Coronary artery (tissue), 2 donors: Measurements from ENCODE around the gene REV3L.

ENCODE experiments used
- DNase-seq: peaks from one replicate; pipeline ENCODE4 v3.0.0-alpha.2; 2017; ENCODE audit warnings: low spot score
- H3K27ac ChIP-seq, 2 donors: fragments of 200-600 bp; sonication (generic); one replicate each; pipeline ENCODE4 v1.5.1; 2016 to 2019
- H3K4me3 ChIP-seq: fragments of 200-600 bp; sonication (generic); 2 replicates; pipeline ENCODE4 v1.5.1; 2016; ENCODE audit warnings: mild to moderate bottlenecking, moderate library complexity
- TF ChIP-seq, protein P1 (sequence below): fragments of 200-600 bp; sonication (generic); IDR thresholded peaks from one replicate; pipeline ENCODE4 v1.5.1; 2019; ENCODE audit warnings: antibody characterized with exemption

Gene REV3L

DNA sequence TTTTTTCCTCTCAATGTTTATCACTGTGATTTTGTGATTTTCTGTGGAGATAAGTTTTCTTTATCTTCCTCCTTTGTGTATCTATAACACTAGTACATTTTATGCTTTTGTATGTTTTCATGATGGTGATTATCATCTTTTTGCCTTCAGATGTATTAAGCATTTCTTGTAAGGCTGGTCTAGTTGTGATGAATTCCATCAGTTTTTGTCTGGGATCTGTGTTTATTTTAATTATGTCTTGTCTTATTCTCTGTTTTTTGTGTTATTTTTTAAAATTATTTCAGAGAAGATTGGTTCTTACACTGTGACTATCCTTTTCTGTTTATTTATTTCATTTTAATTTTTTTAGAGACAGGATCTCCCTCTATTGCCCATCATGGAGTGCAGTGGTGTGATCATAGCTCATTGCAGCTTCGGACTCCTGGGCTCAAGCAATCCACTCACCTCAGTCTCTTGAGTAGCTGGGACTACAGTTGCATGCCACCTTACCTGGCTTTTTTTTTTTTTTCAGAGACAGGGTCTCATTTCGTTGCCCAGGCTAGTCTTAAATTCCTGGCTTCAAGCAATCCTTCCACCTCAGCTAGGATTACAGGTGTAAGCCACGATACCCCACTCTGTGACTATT lies 208.3 kb downstream of the REV3L start:
- Histone ChIP-seq H3K27ac (no peak overlapping the region), H3K4me3 (no peak overlapping the region)
- TF ChIP-seq, protein P1, sequence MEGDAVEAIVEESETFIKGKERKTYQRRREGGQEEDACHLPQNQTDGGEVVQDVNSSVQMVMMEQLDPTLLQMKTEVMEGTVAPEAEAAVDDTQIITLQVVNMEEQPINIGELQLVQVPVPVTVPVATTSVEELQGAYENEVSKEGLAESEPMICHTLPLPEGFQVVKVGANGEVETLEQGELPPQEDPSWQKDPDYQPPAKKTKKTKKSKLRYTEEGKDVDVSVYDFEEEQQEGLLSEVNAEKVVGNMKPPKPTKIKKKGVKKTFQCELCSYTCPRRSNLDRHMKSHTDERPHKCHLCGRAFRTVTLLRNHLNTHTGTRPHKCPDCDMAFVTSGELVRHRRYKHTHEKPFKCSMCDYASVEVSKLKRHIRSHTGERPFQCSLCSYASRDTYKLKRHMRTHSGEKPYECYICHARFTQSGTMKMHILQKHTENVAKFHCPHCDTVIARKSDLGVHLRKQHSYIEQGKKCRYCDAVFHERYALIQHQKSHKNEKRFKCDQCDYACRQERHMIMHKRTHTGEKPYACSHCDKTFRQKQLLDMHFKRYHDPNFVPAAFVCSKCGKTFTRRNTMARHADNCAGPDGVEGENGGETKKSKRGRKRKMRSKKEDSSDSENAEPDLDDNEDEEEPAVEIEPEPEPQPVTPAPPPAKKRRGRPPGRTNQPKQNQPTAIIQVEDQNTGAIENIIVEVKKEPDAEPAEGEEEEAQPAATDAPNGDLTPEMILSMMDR, result no peak
- no peak for DNase-seq

DNA sequence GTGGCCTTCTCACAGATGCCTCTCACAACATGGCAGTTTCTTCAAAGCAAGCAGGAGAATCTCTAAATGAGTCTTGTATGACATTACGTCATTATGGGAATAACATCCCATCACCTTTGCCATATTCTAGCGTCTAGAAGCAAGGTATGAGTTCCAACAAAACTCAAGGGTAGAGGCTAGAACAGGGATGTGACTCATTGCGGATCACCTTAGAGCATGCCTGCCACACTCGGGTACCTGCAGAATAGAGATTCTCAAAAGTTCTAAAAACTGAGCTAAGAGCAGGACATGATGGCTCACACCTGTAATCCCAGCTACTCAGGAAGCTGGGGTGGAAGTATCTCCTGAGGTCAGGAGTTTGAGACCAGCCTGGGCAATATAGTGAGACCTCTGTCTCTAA lies 212.9 kb downstream of the REV3L start:
- no peak overlapping the region for H3K4me3 ChIP-seq
- DNase-seq, result no peak
- TF ChIP-seq, protein P1, result no peak
- H3K27ac ChIP-seq, result no peak overlapping the region

DNA sequence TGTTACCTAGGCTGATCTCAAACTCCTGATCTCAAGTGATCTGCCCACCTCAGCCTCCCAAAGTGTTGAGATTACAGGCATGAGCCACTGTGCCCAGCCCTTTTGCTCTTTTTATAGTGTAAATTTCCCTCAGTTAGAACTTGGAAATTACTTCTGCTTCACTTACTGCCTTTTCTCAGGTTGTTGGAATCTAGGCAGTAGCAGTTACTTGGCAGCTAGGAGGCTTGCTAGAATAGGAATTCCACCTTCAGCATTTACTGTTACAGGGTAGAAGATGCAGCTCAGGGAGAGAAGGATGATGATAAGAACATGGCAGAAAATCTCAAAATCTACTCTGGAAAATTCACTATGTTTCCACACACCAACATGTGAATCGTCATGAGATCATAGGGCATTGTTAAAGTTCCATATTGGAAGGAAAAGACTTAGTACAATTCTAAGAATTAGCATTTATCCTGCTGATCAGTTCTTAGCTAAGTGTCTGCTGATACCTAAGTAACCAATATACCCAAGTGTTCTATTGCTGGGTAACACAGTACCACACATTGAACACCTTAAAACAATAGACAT lies 213.5 kb downstream of the REV3L start:
- no peak overlapping the region for H3K27ac ChIP-seq
- no peak for DNase-seq
- TF ChIP-seq, protein P1, result no peak
- no peak overlapping the region for H3K4me3 ChIP-seq

DNA sequence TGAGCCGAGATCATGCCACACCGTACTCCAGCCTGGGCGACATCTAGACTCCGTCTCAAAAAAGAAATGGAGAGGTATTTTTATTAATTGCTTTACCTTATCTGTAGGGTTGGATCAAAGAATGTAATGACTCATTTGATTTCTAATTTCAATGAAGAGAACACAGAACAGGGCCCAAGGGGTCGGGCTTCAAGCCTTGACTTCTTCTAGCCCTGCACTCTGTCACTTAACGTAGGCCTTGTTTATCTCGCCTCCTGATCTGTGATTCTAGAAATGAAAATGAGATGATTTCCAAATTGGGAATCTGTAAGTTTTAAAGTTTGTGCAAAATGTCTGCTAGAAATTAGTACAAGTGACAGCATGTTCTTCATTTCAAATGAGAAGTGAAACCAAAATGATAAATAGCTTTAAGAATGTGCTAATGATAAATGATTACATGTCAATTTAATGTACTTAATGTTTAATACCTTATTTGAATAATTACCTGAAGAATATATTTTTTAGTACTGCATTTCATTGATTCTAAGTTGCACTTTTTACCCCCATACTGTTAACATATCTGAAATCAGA lies 215.2 kb downstream of the REV3L start:
- TF ChIP-seq, protein P1, result no peak
- H3K4me3 ChIP-seq, result no peak overlapping the region
- DNase-seq, result no peak
- no peak overlapping the region for H3K27ac ChIP-seq

DNA sequence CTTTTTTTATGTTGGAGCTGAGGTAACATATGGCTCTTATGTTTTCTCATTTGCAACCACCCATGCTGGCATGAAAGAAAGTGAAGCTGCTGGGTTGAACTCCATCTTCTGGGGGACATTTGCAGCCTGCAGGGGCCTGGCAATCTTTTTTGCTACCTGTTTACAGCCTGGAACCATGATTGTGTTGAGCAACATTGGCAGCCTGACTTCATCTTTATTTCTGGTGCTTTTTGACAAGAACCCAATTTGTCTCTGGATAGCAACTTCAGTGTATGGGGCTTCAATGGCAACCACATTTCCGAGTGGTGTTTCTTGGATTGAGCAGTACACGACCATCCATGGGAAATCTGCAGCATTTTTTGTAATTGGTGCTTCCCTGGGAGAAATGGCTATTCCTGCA lies 216.7 kb downstream of the REV3L start:
- TF ChIP-seq, protein P1, result no peak
- no peak overlapping the region for H3K27ac ChIP-seq
- DNase-seq, result no peak
- H3K4me3 ChIP-seq, result no peak overlapping the region

DNA sequence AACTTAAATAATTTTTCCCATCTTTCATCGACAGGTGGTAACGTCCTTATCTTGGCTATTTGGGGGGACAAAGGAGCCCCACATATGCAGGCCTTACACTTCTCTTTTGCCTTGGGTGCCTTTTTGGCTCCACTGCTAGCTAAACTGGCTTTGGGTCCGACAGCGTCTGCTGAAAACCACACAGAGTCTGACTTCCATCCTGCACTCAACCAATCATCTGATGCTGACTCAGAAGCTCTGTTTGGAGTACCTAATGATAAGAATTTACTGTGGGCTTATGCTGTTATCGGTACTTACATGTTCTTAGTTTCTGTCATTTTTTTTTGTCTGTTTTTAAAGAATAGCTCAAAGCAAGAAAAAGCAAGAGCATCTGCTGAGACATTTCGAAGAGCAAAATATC lies 217.2 kb downstream of the REV3L start:
- H3K4me3 ChIP-seq, result no peak overlapping the region
- H3K27ac ChIP-seq, result no peak overlapping the region
- TF ChIP-seq, protein P1, result no peak
- no peak for DNase-seq

DNA sequence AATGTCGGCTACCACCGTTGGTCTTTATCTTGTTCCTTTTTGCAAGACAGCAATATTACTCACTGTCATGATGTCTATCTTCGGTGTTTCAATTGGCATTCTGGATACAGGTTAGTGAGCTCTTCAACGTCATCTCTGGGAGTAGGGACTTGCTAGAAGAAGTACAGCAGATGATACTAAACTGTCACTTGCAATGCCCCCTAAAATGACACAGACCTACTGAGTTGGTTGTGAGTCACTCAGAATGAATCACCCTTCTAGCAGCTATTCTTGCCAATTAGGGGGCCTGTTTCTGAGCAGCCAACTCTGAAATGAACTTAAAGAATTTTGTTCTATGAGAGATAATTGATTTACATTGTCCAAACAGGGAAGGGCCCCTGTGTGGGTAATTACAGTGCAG lies 219.2 kb downstream of the REV3L start:
- TF ChIP-seq, protein P1, result no peak
- DNase-seq, result no peak
- Histone ChIP-seq H3K27ac (no peak overlapping the region), H3K4me3 (no peak overlapping the region)
